Glutamatergic neuron (in vitro differentiated cells): Measurements from ENCODE around the gene IRGQ. TPM values are rescaled to one million over a fixed set of nuclear protein-coding genes. Genes with fewer than 3 reads are reported as not detected.

ENCODE experiments used
- DNase-seq: peaks from one replicate; pipeline ENCODE4 v3.0.0; 2022
- H3K27ac Mint-ChIP-seq: one replicate; pipeline ENCODE4 v1.8.0; 2020; ENCODE audit warnings: mild to moderate bottlenecking, mixed read lengths, inconsistent platforms; ENCODE audit not compliant: unreplicated experiment
- H3K27me3 Mint-ChIP-seq: one replicate; pipeline ENCODE4 v1.8.0; 2020; ENCODE audit warnings: mild to moderate bottlenecking, moderate library complexity, mixed read lengths, inconsistent platforms; ENCODE audit not compliant: unreplicated experiment
- H3K36me3 Mint-ChIP-seq: one replicate; pipeline ENCODE4 v1.8.0; 2020; ENCODE audit warnings: mild to moderate bottlenecking, mixed read lengths, inconsistent platforms; ENCODE audit not compliant: unreplicated experiment
- H3K4me1 Mint-ChIP-seq: one replicate; pipeline ENCODE4 v1.8.0; 2020; ENCODE audit warnings: mild to moderate bottlenecking, low read depth, mixed read lengths, inconsistent platforms; ENCODE audit not compliant: unreplicated experiment
- H3K4me3 Mint-ChIP-seq: one replicate; pipeline ENCODE4 v1.8.0; 2020; ENCODE audit warnings: mild to moderate bottlenecking, mixed read lengths, inconsistent platforms; ENCODE audit not compliant: unreplicated experiment
- H3K9me3 Mint-ChIP-seq: one replicate; pipeline ENCODE4 v1.8.0; 2020; ENCODE audit warnings: mild to moderate bottlenecking, moderate library complexity, mixed read lengths, inconsistent platforms; ENCODE audit not compliant: unreplicated experiment
- total RNA-seq: library from RNA; stranded (reverse); fragmentation: NEBNext Ultra II Directional; extraction: Animal tissue kit (Norgen Biotek cat#: 25700); gene quantifications from one replicate; pipeline ENCODE4 v1.2.1, GENCODE V29; 2021; ENCODE audit not compliant: unreplicated experiment
- TF ChIP-seq, protein P1 (sequence below): fragments of 200-600 bp; sonication (generic); IDR thresholded peaks from one replicate; pipeline ENCODE4 v1.5.0; 2021; ENCODE audit not compliant: partially characterized antibody, unreplicated experiment

The IRGQ gene
- total RNA-seq, 1 donor from 2014 or later: 184 TPM

DNA sequence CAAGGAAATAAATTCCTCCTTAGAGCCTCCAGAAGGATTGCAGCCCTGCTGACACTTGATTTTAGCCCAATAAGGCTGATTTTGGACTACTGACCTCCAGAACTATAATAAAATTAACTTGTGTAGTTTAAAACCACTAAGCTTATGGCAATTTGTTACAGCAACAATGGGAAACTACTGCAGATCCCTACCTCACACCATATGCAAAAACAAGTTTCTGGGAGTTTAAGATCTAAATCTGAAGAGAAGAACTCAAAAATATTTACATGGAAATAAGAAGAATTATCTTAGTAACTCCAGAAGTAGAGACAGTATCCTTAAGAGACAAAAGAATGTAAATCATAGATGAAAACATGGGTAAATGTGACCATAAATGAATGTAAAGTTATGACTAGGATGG is 57.0 kb downstream of the IRGQ start:
- Mint-ChIP-seq H3K4me1 (peaks cover 7% of the 10 kb centered on the region), H3K9me3 (peaks cover 10% of the 10 kb centered on the region), H3K4me3 (no peak overlapping the region), H3K27ac (no peak overlapping the region), H3K27me3 (peaks cover 4% of the 10 kb centered on the region), H3K36me3 (peaks cover 21% of the 10 kb centered on the region)
- TF ChIP-seq, protein P1, sequence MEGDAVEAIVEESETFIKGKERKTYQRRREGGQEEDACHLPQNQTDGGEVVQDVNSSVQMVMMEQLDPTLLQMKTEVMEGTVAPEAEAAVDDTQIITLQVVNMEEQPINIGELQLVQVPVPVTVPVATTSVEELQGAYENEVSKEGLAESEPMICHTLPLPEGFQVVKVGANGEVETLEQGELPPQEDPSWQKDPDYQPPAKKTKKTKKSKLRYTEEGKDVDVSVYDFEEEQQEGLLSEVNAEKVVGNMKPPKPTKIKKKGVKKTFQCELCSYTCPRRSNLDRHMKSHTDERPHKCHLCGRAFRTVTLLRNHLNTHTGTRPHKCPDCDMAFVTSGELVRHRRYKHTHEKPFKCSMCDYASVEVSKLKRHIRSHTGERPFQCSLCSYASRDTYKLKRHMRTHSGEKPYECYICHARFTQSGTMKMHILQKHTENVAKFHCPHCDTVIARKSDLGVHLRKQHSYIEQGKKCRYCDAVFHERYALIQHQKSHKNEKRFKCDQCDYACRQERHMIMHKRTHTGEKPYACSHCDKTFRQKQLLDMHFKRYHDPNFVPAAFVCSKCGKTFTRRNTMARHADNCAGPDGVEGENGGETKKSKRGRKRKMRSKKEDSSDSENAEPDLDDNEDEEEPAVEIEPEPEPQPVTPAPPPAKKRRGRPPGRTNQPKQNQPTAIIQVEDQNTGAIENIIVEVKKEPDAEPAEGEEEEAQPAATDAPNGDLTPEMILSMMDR: no peak
- no peak for DNase-seq

DNA sequence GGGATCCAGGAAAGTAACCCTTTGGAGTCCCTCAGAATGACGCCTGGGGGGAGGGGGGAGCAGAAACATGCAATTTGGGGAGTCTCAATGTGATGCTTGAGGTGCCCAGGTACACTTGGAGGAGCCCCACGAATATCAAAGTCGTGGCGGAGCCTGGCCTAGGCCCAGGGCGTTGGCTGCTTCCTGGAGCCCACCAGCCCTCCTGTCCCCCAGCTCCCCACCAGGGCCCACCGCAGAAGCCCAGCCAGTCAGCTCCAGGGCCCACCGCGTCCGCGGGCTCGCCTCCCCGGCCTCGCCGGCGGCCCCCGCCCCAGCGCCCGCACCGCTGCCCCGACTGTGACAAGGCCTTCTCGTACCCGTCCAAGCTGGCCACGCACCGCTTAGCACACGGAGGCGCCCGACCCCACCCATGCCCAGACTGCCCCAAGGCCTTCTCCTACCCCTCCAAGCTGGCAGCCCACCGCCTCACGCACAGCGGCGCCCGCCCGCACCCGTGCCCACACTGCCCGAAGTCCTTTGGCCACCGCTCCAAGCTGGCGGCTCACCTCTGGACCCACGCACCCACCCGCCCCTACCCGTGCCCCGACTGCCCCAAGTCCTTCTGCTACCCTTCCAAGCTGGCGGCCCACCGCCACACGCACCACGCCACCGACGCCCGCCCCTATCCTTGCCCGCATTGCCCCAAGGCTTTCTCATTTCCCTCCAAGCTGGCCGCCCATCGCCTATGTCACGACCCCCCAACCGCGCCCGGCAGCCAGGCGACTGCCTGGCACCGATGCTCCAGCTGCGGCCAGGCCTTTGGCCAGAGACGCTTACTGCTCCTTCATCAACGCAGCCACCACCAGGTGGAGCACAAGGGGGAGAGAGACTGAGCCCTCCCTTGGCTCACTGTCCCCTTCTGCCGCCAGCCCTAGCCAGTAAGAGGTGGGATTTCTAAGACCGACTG is 60.8 kb downstream of the IRGQ start:
- peak overlapping the region; percentile 91 for H3K4me3 Mint-ChIP-seq
- H3K36me3 Mint-ChIP-seq: peaks cover 17% of the 10 kb centered on the region
- peaks cover 6% of the 10 kb centered on the region for H3K27me3 Mint-ChIP-seq
- peaks cover 7% of the 10 kb centered on the region for H3K4me1 Mint-ChIP-seq
- H3K9me3 Mint-ChIP-seq: peaks cover 10% of the 10 kb centered on the region
- peak overlapping the region; percentile 77 for H3K27ac Mint-ChIP-seq
- TF ChIP-seq, protein P1: peak; percentile 70
- peak; percentile 91 for DNase-seq

Other genes starting within 250 kb of the IRGQ start
- gene CD177, start 242.4 kb downstream of the IRGQ start, total RNA-seq: not detected
- gene TEX101, start 181.2 kb downstream of the IRGQ start, total RNA-seq: not detected
- 0.56 TPM for gene LYPD3, start 130.5 kb downstream of the IRGQ start, total RNA-seq
- gene PHLDB3, start 91.4 kb downstream of the IRGQ start, total RNA-seq: 6.8 TPM
- gene ETHE1, start 68.9 kb downstream of the IRGQ start, total RNA-seq: 16.0 TPM
- gene ZNF575, start 62.9 kb downstream of the IRGQ start, total RNA-seq: 2.0 TPM
- 39.5 TPM for gene XRCC1, start 20.6 kb downstream of the IRGQ start, total RNA-seq
- gene PINLYP, start 20.3 kb downstream of the IRGQ start, total RNA-seq: 0.96 TPM
- gene ZNF576, start 461 bp upstream of the IRGQ start, total RNA-seq: 15.0 TPM
- gene SRRM5, start 16.0 kb upstream of the IRGQ start, total RNA-seq: 0.51 TPM
- gene ZNF428, start 23.5 kb upstream of the IRGQ start, total RNA-seq: 139 TPM
- 52.4 TPM for gene CADM4, start 43.7 kb upstream of the IRGQ start, total RNA-seq
- gene PLAUR, start 74.0 kb upstream of the IRGQ start, total RNA-seq: 2.9 TPM
- not detected for gene IRGC, start 119.9 kb upstream of the IRGQ start, total RNA-seq
- gene SMG9, start 158.8 kb upstream of the IRGQ start, total RNA-seq: 34.1 TPM
- gene KCNN4, start 184.8 kb upstream of the IRGQ start, total RNA-seq: 0.44 TPM
- not detected for gene LYPD5, start 206.3 kb upstream of the IRGQ start, total RNA-seq
- 13.0 TPM for gene ZNF283, start 231.2 kb upstream of the IRGQ start, total RNA-seq